GM21423 (cell line): ENCODE measurements around the gene IGF2BP3.

ENCODE experiments used
- ATAC-seq: cut with Tn5 transposase; IDR thresholded peaks from one replicate; pipeline ENCODE4 v1.9.1; 2021; ENCODE audit warnings: mild to moderate bottlenecking, moderate library complexity; ENCODE audit not compliant: unreplicated experiment

IGF2BP3 gene

GRCh38 chr7:23272275-23272674 lies 198.0 kb downstream of the IGF2BP3 start:
- no peak for ATAC-seq

GRCh38 chr7:23268746-23269145 lies 201.5 kb downstream of the IGF2BP3 start:
- ATAC-seq = no peak

DNA sequence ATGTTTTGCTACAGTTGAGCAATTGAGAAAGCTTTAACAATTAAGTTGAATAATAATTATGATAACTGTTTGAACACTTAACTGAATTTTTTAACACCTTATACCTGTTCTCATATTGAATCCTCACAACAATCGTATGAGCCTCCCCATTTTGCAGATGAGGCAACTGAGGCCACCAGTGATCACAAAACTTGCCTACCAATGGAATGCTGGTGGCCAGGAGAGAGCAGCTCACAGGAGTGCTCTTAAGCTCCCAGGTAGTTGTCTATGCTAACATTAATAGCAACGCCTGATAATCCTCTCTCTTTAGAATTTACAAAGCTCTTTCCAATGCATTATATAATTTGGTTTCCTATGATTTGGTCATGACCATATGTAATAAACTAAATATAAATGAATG lies 202.1 kb downstream of the IGF2BP3 start:
- no peak for ATAC-seq

GRCh38 chr7:23267357-23267756 lies 202.9 kb downstream of the IGF2BP3 start:
- no peak for ATAC-seq

- no peak for ATAC-seq
Measured at GRCh38 chr7:23266918-23267317, 203.4 kb downstream of the IGF2BP3 start.

GRCh38 chr7:23264916-23265458 lies 205.3 kb downstream of the IGF2BP3 start:
- ATAC-seq = peak; percentile 54

- peak; percentile 83 for ATAC-seq
Measured at GRCh38 chr7:23261843-23262452, 208.3 kb downstream of the IGF2BP3 start.

DNA sequence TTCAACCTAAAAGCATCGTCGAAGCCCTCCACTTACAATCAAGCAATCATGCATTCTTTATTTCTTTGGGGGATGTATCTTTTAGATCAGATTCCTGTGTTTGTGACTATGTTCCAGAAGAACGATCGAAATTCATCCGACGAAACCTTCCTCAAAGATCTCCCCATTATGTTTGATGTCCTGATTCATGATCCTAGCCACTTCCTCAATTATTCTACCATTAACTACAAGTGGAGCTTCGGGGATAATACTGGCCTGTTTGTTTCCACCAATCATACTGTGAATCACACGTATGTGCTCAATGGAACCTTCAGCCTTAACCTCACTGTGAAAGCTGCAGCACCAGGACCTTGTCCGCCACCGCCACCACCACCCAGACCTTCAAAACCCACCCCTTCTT lies 209.9 kb downstream of the IGF2BP3 start:
- ATAC-seq = no peak
